HCT116 (cell line): Measurements from ENCODE around the gene NRBP1. TPM values are rescaled to one million over a fixed set of nuclear protein-coding genes. Genes with fewer than 3 reads are reported as not detected.

Experiments used
- ATAC-seq: fragments of 200-7000 bp; cut with Tn5 transposase; 2 replicates; pipeline ENCODE4 v1.9.1; 2020; ENCODE audit warnings: mild to moderate bottlenecking, moderate library complexity
- BruUV-seq: library from RNA; stranded (reverse); fragments of 400-500 nt; replicated peaks from 2 replicates; lab custom pipeline; 2021; lab: Mats Ljungman, UMichigan
- CTCF ChIA-PET: fragments of 300-600 bp; sonication (Branson Sonifier 250); formaldehyde crosslinking; loops from one replicate; lab custom pipeline; 2021; ENCODE audit warnings: antibody characterized with exemption; lab: Charles Lee
- POLR2A ChIA-PET: fragments of 300-600, 350-600 bp; sonication (Branson Sonifier 250); formaldehyde crosslinking; loops from one replicate; lab custom pipeline; 2021; ENCODE audit warnings: antibody characterized with exemption; lab: Charles Lee
- RAD21 ChIA-PET, 2 experiments: fragments of 300-600 bp; sonication (Branson Sonifier 250); formaldehyde crosslinking; loops; one replicate each; lab custom pipeline; 2023; ENCODE audit warnings: low total read pairs in 2 of 2; ENCODE audit not compliant: uncharacterized antibody in 2 of 2, unreplicated experiment in 2 of 2, low non-redundant PET in 1 of 2; lab: Charles Lee
- DNase-seq: peaks from one replicate; pipeline ENCODE4 v3.0.0-alpha.2; 2010; ENCODE audit warnings: low read depth, low spot score
- H2AFZ ChIP-seq: fragments of 200-600 bp; shearing (Covaris generic), sonication (generic); 2 replicates; pipeline ENCODE4 v1.6.1; 2017; ENCODE audit warnings: low read depth, mixed run types, mixed read lengths, antibody characterized with exemption, low read length; ENCODE audit not compliant: poor library complexity, severe bottlenecking
- H3K27ac ChIP-seq: 2 replicates; pipeline ENCODE4 v1.5.1; 2012; ENCODE audit warnings: low read depth, low read length
- H3K27me3 ChIP-seq: fragments of 200-600 bp; sonication (generic); 2 replicates; pipeline ENCODE4 v1.6.1; 2016; ENCODE audit warnings: mixed run types, low read length, mixed read lengths; ENCODE audit not compliant: insufficient read depth
- H3K36me3 ChIP-seq, 2 experiments: fragments of 200-500 bp in 1 of 2; fragments of 200-600 bp in 1 of 2; sonication (Bioruptor generic) in 1 of 2; sonication (generic) in 1 of 2; 2 replicates each; pipeline versions ENCODE4 v1.5.1 to v1.6.1; 2014 to 2016; ENCODE audit warnings: low read length in 2 of 2, inconsistent platforms in 1 of 2, mixed read lengths in 1 of 2, mixed run types in 1 of 2; ENCODE audit not compliant: insufficient read depth in 2 of 2, control insufficient read depth in 1 of 2
- H3K4me1 ChIP-seq, 2 experiments: fragments of 200-600 bp in 1 of 2; sonication (generic) in 1 of 2; 2 replicates each; pipeline versions ENCODE4 v1.5.1 to v1.6.1; 2012 to 2017; ENCODE audit warnings: low read length in 2 of 2, inconsistent platforms in 1 of 2, mild to moderate bottlenecking in 1 of 2, mixed read lengths in 1 of 2, mixed run types in 1 of 2, moderate library complexity in 1 of 2; ENCODE audit not compliant: insufficient read depth in 2 of 2, control insufficient read depth in 1 of 2
- H3K4me2 ChIP-seq: fragments of 200-600 bp; sonication (generic); 2 replicates; pipeline ENCODE4 v1.6.1; 2017; ENCODE audit warnings: mixed run types, low read length, mixed read lengths
- H3K4me3 ChIP-seq, 2 experiments: fragments of 200-600 bp in 1 of 2; sonication (generic) in 1 of 2; replicated peaks in 1 of 2; 2 replicates each; pipeline ENCODE4 v1.5.1; 2011 to 2016; ENCODE audit warnings: low read length in 2 of 2, control low read depth in 1 of 2, low read depth in 1 of 2, mild to moderate bottlenecking in 1 of 2, mixed read lengths in 1 of 2, mixed run types in 1 of 2
- H3K79me2 ChIP-seq: fragments of 200-600 bp; sonication (generic); 2 replicates; pipeline ENCODE4 v1.6.1; 2017; ENCODE audit warnings: mild to moderate bottlenecking, mixed run types, low read length, moderate library complexity, mixed read lengths; ENCODE audit not compliant: insufficient read depth
- H3K9ac ChIP-seq: fragments of 200-600 bp; sonication (generic); 2 replicates; pipeline ENCODE4 v1.6.1; 2016; ENCODE audit warnings: low read length, mixed read lengths
- H3K9me2 ChIP-seq: fragments of 200-600 bp; sonication (generic), shearing (Covaris generic); 2 replicates; pipeline ENCODE4 v1.6.1; 2017; ENCODE audit warnings: mixed run types, mild to moderate bottlenecking, moderate library complexity; ENCODE audit not compliant: insufficient read depth
- H3K9me3 ChIP-seq, 2 experiments: fragments of 200-500 bp in 1 of 2; fragments of 200-600 bp in 1 of 2; sonication (Bioruptor generic) in 1 of 2; sonication (generic) in 1 of 2; 2 replicates each; pipeline ENCODE4 v1.6.1; 2014 to 2017; ENCODE audit warnings: low read length in 2 of 2, mixed read lengths in 2 of 2, inconsistent platforms in 1 of 2, low read depth in 1 of 2, mild to moderate bottlenecking in 1 of 2, mixed run types in 1 of 2, moderate library complexity in 1 of 2; ENCODE audit not compliant: control insufficient read depth in 1 of 2, insufficient read depth in 1 of 2
- H4K20me1 ChIP-seq: fragments of 200-600 bp; sonication (generic), shearing (Covaris generic); 2 replicates; pipeline ENCODE4 v1.6.1; 2017; ENCODE audit warnings: mixed run types, mild to moderate bottlenecking, moderate library complexity; ENCODE audit not compliant: insufficient read depth
- CBX3 ChIP-seq: IDR thresholded peaks from 2 replicates; pipeline ENCODE4 v1.6.1; 2012; ENCODE audit warnings: low read depth
- CEBPB ChIP-seq: IDR thresholded peaks from 2 replicates; pipeline ENCODE4 v1.6.1; 2012; ENCODE audit warnings: low read depth
- CTCF ChIP-seq, 3 experiments: fragments of 200-600 bp in 1 of 3; sonication (generic) in 1 of 3; IDR thresholded peaks in 2 of 3; conservative IDR thresholded peaks in 1 of 3; 2 replicates each; pipeline ENCODE4 v1.5.1; 2012 to 2017; ENCODE audit warnings: low read depth in 2 of 3, low read length in 2 of 3, antibody characterized with exemption in 1 of 3, borderline replicate concordance in 1 of 3, control low read depth in 1 of 3, mild to moderate bottlenecking in 1 of 3, mixed read lengths in 1 of 3, mixed run types in 1 of 3, moderate library complexity in 1 of 3; ENCODE audit not compliant: insufficient read depth in 1 of 3
- ELF1 ChIP-seq: IDR thresholded peaks from 2 replicates; pipeline ENCODE4 v1.6.1; 2012; ENCODE audit warnings: low read depth, borderline replicate concordance
- EZH2 ChIP-seq: fragments of 200-600 bp; sonication (generic); IDR thresholded peaks from 2 replicates; pipeline ENCODE4 v1.6.1; 2017; ENCODE audit warnings: antibody characterized with exemption, mixed run types
- POLR2AphosphoS5 ChIP-seq: IDR thresholded peaks from 2 replicates; pipeline ENCODE4 v1.6.1; 2011; ENCODE audit warnings: mild to moderate bottlenecking, low read depth, low read length, moderate library complexity
- RAD21 ChIP-seq: IDR thresholded peaks from 2 replicates; pipeline ENCODE4 v1.6.1; 2012; ENCODE audit warnings: low read depth, mild to moderate bottlenecking
- SIN3A ChIP-seq: IDR thresholded peaks from 2 replicates; pipeline ENCODE4 v1.6.1; 2012; ENCODE audit warnings: low read depth
- SP1 ChIP-seq: IDR thresholded peaks from 2 replicates; pipeline ENCODE4 v1.6.1; 2012; ENCODE audit warnings: low read depth
- TCF7L2 ChIP-seq: IDR thresholded peaks from 2 replicates; pipeline ENCODE4 v1.7.0; 2011; ENCODE audit warnings: borderline replicate concordance, inconsistent platforms; ENCODE audit not compliant: insufficient read depth, insufficient read length; ENCODE audit errors: extremely low read depth
- ZNF274 ChIP-seq: fragments of 200-500 bp; sonication (Bioruptor generic); IDR thresholded peaks from 2 replicates; pipeline ENCODE4 v1.6.1; 2014; ENCODE audit warnings: mild to moderate bottlenecking, low read depth, low read length, inconsistent platforms
- intact Hi-C: fragments of 100-400 bp; cut with micrococcal nuclease; formaldehyde crosslinking; loops from 2 replicates; pipeline ENCODE4 v1.10.0; 2022
- total RNA-seq: library from RNA; stranded (reverse); gene quantifications from one replicate; pipeline ENCODE4 v1.2.1, GENCODE V29; 2021; ENCODE audit not compliant: unreplicated experiment
- TF ChIP-seq, protein P1 (sequence below): IDR thresholded peaks from 2 replicates; pipeline ENCODE4 v1.6.1; 2012; ENCODE audit warnings: low read depth

NRBP1 gene
- total RNA-seq, 1 experiment from 2014 or later = 79.1 TPM

- peak; percentile 20 for ATAC-seq
- TSS peak; percentile 48 for BruUV-seq
- TF ChIP-seq CBX3 = no peak
- TF ChIP-seq TCF7L2 = no peak
- no peak for TF ChIP-seq CEBPB
- TF ChIP-seq ZNF274 = no peak
- no peak; the same call in 1 of the 2 replicates for TF ChIP-seq SIN3A
- no peak for TF ChIP-seq EZH2
- no peak for TF ChIP-seq POLR2AphosphoS5
- TF ChIP-seq SP1 = no peak
- TF ChIP-seq, protein P1, sequence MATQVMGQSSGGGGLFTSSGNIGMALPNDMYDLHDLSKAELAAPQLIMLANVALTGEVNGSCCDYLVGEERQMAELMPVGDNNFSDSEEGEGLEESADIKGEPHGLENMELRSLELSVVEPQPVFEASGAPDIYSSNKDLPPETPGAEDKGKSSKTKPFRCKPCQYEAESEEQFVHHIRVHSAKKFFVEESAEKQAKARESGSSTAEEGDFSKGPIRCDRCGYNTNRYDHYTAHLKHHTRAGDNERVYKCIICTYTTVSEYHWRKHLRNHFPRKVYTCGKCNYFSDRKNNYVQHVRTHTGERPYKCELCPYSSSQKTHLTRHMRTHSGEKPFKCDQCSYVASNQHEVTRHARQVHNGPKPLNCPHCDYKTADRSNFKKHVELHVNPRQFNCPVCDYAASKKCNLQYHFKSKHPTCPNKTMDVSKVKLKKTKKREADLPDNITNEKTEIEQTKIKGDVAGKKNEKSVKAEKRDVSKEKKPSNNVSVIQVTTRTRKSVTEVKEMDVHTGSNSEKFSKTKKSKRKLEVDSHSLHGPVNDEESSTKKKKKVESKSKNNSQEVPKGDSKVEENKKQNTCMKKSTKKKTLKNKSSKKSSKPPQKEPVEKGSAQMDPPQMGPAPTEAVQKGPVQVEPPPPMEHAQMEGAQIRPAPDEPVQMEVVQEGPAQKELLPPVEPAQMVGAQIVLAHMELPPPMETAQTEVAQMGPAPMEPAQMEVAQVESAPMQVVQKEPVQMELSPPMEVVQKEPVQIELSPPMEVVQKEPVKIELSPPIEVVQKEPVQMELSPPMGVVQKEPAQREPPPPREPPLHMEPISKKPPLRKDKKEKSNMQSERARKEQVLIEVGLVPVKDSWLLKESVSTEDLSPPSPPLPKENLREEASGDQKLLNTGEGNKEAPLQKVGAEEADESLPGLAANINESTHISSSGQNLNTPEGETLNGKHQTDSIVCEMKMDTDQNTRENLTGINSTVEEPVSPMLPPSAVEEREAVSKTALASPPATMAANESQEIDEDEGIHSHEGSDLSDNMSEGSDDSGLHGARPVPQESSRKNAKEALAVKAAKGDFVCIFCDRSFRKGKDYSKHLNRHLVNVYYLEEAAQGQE = no peak
- TF ChIP-seq ELF1 = no peak
- peak; percentile 19; the same call in 1 of the 2 replicates for TF ChIP-seq RAD21
- 0 out of 6 replicates have a peak, but pooled peaks of 1 of the 3 experiments have one; percentile 6 for TF ChIP-seq CTCF (IDR thresholded peaks at IDR 0.05 in 2 of 3, conservative IDR thresholded peaks at IDR 0.05 in 1 of 3; ENCODE audit: borderline replicate concordance in 1 of 3, insufficient read depth in 1 of 3, low read depth in 2 of 3, low read length in 2 of 3)
Measured at GRCh38 chr2:27489118-27489497, 60.7 kb downstream of the NRBP1 start.

More at GRCh38 chr2:27489118-27489497, 60.7 kb downstream of the NRBP1 start:
- no peak overlapping the region for H2AFZ ChIP-seq
- no peaks in the 10 kb centered on the region for H3K9me3 ChIP-seq
- H3K79me2 ChIP-seq = no peaks in the 10 kb centered on the region
- no peaks in the 10 kb centered on the region for H3K36me3 ChIP-seq
- POLR2A ChIA-PET = no interaction called here
- CTCF ChIA-PET = no interaction called here
- H3K4me3 ChIP-seq = peak overlapping the region; percentile 56 to 63
- no peaks in the 10 kb centered on the region for H3K27me3 ChIP-seq
- RAD21 ChIA-PET = no interaction called here
- peaks cover 8 to 17% of the 10 kb centered on the region in 2 experiments for H3K4me1 ChIP-seq
- H4K20me1 ChIP-seq = no peaks in the 10 kb centered on the region
- peak overlapping the region; percentile 51 for H3K9ac ChIP-seq
- peak overlapping the region; percentile 81 for H3K4me2 ChIP-seq
- no peaks in the 10 kb centered on the region for H3K9me2 ChIP-seq
- peak overlapping the region; percentile 30; the same call in 1 of the 2 replicates for H3K27ac ChIP-seq
- intact Hi-C loops = no loop called here
- peak; percentile 1 for DNase-seq
